DMS153 treated with DMSO at 0.1 percent for 48 hours (cell line): ENCODE data around the gene PRMT3.
"Not testable (repeated sequence)": the region's sequence is repeated elsewhere in the genome, so short reads cannot be mapped to it uniquely, and the experiment has no call there.

ENCODE experiments used
- DNase-seq: peaks from one replicate; lab custom pipeline; 2025; ENCODE audit not compliant: unreplicated experiment; lab: John Stamatoyannopoulos, UW

The PRMT3 gene

DNA sequence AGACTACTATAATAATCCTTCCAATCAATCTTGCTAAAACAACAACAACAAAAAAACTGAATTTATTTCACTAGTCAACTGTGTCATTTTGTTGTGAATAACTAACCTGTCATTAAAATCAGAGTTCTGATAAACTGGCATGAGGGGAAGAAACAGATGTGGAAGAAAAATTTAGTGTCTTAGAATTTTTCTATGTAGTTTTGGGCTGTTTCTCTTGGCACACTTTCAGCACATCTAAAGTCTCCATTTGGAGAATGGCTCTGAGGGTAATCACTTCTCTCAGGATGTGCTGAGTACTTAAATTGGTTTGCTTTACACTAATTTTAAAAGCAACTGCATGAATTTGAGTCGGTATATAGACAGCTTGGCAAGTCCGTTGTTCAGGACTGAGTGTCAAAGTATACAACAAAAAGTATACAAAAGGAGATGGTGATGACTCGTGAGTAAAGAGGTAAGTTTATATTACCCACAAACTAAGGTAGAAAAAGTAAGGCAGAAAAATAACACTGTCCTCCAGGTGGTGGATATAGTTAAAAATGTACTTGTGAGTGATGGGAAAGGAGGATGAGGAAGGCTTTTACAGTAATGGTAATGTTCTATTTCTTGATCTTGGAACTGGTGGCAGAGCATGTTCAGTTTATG is 13.8 kb upstream of the PRMT3 start:
- DNase-seq = no peak

DNA sequence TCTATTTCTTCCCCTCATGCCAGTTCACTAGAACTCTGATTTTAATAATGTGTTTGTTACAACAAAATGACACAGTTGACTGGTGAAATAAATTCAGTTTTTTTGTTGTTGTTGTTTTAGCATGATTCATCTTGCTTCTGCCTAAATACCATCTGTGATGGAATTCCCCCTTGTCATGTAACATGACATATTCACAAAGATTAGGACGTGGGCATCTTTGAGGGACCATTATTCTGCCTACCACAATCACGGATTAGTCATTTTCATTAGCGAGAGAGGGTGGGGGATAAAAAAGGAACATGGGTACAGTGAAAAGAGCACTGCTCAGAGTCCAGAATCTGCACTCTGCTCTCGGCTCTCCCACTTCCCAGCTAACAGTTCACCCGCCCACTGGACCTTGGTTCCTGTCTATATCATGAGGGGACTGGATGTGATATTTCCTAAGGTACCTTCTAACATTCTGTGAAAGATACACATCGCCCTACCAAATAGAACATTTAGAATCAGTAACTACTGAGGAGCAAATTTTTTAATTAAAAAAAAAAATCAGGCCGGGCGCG is 12.7 kb upstream of the PRMT3 start:
- no peak for DNase-seq

GRCh38 chr11:20376162-20376730 is 11.3 kb upstream of the PRMT3 start:
- DNase-seq = no peak

GRCh38 chr11:20385996-20386395 is 1.5 kb upstream of the PRMT3 start:
- not testable (repeated sequence) for DNase-seq

DNA sequence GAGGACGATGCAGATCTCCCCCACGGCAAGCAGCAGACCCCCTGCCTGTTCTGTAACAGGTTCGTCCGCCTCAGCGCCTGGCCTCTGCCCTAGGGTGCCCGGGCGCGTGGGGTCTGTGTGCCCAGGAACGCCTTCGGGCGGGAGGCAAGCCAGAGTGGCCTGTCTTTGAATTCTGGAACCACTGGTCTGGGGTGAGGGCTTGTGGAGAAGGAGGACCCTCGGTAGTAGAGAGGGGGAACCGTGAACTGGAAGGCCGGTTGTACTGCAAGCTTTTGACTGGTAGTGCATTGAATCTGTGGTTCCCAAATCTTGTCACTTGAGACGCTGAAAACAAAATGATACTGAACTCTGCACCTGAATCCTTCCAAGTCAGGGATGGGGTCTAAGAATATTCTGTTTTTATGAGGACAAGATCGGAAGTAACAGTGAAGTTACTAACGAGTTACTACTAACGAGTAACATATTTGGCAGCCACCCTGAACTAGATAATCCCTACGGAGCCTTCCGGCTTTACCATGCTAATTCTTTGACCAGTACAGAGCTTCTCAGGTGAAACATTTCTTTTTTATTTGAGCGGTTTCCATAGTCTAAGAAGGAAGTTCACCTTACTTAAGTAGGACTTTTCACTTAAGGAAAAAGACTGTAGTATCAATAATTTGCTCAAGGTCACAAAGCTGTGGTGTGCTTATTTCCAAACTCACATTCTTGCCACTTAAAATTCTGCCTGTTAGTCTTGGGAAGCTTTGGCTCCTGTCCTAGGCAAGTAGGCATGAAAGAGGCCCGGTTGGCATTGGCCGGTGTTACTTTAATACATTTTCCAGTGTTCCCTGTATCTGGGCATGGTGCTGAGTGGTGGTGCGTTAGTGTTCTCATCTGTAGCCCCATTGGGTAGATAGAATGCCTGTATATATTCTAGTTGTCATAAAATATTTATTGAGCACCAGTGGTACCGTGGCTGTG is 860 bp downstream of the PRMT3 start:
- DNase-seq = no peak

DNA sequence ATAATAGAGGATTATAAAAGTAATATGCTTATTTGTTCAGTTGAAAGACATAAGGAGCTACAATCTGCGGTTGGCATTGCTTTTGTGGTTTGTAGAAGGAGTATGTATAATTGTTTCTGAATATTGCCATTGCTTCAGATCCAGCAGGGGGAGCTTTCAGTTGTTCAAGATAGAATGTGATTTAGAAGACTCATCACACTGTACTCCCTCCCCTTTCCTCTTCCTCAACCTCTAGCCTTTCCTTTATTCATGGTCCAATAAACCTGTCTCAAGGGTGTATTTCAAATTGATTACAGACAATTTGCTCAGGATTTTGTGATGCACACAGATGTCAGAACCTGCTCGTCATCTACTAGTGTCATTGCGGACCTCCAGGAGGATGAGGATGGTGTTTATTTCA is 9.8 kb downstream of the PRMT3 start:
- peak; percentile 77 for DNase-seq

DNA sequence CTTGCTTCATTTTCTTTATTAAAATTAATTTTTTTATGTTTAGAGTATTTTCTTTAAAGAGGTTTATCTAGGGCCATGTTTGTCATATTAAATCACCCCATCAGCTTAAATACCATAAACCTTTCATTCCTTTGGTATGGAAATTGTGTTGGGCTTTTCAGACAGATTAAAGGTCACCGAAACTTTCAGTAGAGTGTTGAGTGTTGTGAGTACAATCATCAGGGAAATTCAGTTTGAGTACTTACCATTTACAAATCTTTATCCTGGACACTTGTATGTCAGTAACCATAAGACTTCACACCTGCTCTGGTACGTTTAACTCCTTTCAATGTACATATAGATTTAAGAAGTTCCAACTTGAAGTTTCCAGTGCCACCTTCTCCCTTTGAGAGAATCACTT is 12.0 kb downstream of the PRMT3 start:
- DNase-seq = no peak

GRCh38 chr11:20403059-20403458 is 15.5 kb downstream of the PRMT3 start:
- no peak for DNase-seq

- no peak for DNase-seq
Measured at GRCh38 chr11:20406484-20406883, 19.0 kb downstream of the PRMT3 start.

DNA sequence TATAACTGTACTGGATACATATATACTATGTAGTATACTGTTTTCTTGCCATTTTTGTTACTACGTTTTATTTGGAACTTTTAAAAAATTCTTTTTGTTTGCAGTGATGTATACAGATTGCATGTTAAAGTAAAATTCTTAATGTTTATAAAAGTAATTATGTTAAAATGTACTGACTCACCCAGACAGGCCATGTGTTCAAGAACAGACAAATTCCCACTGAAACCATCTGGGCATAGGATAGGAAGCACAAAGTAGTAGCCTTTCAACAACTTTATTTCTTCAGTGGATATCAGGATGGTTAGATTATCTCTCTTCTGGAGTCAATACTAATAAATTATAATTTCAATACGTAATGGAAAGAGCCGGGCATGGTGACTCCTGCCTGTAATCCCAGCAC is 19.8 kb downstream of the PRMT3 start:
- no peak for DNase-seq

DNA sequence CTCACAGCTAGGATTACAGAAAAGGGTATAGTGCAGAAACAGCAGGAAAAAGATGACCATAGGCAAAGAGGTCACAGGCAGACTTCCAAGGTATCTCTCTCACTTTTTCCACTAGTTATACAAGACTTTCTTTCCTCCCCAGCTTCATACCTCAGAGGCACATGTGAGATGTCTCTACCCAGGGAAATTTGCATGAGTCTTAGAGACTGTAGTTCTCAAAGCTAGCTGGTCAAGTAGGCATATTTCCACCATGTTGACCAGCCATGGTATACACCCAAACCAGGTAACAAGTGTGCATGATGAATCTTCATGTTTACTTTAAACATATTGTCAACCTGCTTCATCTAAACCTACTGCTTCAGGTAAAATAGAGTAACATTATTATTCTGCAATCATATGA is 27.9 kb downstream of the PRMT3 start:
- no peak for DNase-seq

DNA sequence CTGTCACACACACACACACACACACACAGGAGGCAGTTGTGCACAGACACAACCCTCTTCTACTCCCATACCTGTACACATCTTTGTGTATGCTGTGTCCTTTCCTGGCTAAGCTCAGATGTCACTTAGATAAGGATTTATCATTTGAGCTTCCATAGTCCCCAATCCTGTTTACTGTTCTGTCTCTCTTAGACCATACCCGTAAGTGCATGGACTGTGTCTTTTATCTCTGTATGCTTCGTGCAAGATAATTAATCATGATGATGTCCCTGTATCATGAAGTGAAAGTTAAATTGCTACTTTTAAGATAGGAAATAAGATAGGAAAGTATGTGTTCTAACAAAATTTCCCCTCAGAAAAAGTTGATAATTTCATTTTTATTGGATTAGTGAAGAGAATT is 30.3 kb downstream of the PRMT3 start:
- DNase-seq = no peak

- no peak for DNase-seq
Measured at GRCh38 chr11:20421946-20422345, 34.4 kb downstream of the PRMT3 start.

- DNase-seq = no peak
Measured at GRCh38 chr11:20429216-20429615, 41.7 kb downstream of the PRMT3 start.

- DNase-seq = no peak
Measured at GRCh38 chr11:20438637-20439036, 51.1 kb downstream of the PRMT3 start.

GRCh38 chr11:20443596-20443995 is 56.1 kb downstream of the PRMT3 start:
- DNase-seq = no peak

DNA sequence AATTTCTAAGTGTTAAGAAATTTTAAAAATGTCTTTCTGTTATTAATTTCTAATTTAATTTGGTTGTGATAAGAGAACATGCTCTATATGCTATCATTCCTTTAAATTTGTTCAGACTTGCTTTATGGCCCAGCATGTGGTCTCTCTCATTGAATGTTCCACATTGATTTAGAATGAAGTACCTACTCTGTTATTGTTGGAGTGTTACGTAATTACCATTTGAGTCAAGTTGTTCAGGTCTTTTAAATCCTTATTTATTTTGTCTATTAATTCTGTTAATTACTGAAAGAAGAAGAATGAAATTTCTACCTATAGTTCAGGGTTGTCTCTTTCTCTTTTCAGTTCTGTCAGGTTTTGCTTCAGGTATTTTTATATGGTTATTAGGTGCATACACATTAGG is 57.0 kb downstream of the PRMT3 start:
- DNase-seq = peak; percentile 13

DNA sequence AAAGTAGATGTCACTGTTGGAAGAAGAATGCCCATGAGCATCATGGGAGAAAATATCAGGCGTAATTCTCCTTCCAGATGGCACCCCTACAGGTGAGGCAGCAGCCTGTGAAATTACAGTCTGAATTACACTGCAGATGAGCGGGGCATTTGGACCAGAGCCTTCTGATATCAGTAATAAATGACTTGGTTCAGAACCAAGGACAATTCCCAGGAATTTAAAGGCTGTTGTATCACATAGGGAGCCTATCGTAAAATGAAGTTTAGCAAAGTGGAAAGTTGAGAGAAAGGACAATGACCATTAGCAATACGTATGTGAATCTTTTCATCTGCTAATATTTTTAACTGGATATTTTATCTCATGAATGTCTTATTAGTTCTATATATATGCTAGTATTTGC is 61.3 kb downstream of the PRMT3 start:
- no peak for DNase-seq

DNA sequence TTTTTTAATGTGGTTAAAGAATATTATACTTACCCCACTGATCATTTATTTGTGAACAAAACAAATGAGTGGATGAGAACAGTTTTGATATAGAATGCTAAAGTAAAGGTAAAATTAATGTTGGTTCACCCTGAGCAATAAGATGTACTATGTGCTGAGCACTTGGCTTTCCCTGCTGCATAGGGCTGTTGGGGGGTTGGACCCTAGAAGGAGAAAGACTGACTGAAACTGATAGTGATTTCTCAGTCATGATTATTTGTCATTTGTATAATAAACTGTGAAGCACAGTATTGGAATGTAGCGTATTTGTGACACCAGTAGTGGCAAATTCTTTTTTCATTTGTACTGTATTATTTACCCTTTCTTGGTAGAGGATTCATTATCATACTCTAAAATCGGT is 63.3 kb downstream of the PRMT3 start:
- DNase-seq = no peak

DNA sequence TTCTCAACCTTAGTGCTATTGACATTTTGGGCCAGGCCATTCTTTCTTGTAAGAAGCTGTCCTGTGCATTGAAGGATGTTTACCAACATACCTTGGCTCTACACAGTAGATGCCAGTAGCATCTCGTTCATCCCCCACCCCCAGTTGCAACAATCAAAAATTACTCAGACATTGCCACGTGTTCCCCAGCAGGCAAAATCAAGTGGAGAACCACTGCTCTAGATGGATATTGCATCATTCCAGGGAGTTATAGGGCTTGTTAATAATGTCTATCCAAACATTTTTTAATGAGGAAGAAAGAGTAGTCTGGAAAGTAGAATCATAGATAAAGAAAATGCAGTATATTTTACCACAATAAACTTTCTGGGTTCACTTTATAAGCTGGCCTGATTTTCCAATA is 64.1 kb downstream of the PRMT3 start:
- DNase-seq = no peak

DNA sequence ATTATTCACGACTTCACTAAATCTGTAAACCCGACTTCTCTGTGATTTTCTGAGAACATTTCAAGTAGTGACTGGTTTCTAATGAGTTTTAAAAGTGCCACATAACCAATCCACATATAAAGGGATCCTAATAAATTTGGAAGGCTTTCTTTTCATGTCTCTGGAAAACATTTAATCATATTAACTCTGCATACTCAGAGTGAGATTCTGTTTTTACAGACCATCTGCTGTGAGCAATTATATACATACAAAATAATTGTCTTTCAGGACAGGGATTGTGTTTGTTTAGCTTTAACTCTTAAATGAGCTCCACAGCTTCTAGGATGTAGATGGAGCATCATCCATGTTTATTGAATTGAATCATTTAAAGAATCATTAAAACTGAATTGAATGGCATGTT is 65.1 kb downstream of the PRMT3 start:
- DNase-seq = no peak
